Measurements from ENCODE around the gene SP9. TPM values are rescaled to one million over a fixed set of nuclear protein-coding genes. Genes with fewer than 3 reads are reported as not detected.
A peak's percentile ranks its signal among the peaks of the same experiment; 100 is the strongest.

The SP9 gene
- total and polyA plus RNA-seq, 9 of the 15 experiments (the other 6 are each of a cell fraction or from before 2014, with no cell fraction given) = 0.04 to 0.23 (median 0.11) TPM; not detected in 3

GRCh38 chr2:174341293-174341994 lies 6.7 kb downstream of the SP9 start:
- Histone ChIP-seq H3K4me2 (ENCODE audit: insufficient read depth, low read length) (peak overlapping the region; percentile 66), H3K9ac (ENCODE audit: insufficient read depth in 1 of 2, low read depth in 2 of 2, low read length in 2 of 2) (peak overlapping the region in 1 of 2 experiments; percentile 2; a peak in 2 of 4 replicates), H3K79me2 (ENCODE audit: control insufficient read depth, insufficient read depth, low read length) (no peaks in the 10 kb centered on the region), H3K27me3 (ENCODE audit: control insufficient read depth in 2 of 2, insufficient read depth in 2 of 2, low read length in 2 of 2) (peaks cover 0 to 18% of the 10 kb centered on the region in 2 experiments; a peak in 3 of 5 replicates), H3K27ac (ENCODE audit: extremely low read depth, low read depth, low read length) (no peak overlapping the region), H3K9me3 (replicated peaks; ENCODE audit: control insufficient read depth, insufficient read depth, low read depth, low read length) (no peaks in the 10 kb centered on the region), H3K9me1 (ENCODE audit: control insufficient read depth, insufficient read depth, low read length) (no peaks in the 10 kb centered on the region), H3K4me3 (no peak overlapping the region), H3K36me3 (ENCODE audit: control insufficient read depth, insufficient read depth, low read length) (no peaks in the 10 kb centered on the region), H4K20me1 (replicated peaks; ENCODE audit: control insufficient read depth, insufficient read depth, low read length) (no peaks in the 10 kb centered on the region), H3K4me1 (replicated peaks in 1 of 2; ENCODE audit: control insufficient read depth in 2 of 2, insufficient read depth in 2 of 2, low read length in 2 of 2) (peaks cover 5 to 44% of the 10 kb centered on the region in 2 experiments; a peak in 3 of 5 replicates), H2AFZ (ENCODE audit: low read depth, low read length) (peak overlapping the region; percentile 86)
- peak; percentile 81 to 88 (median 84) for DNase-seq (ENCODE audit: extremely low read depth in 1 of 4, low spot score in 3 of 4)
- POLR2A ChIA-PET = interaction anchor here (0.9 kb wide), 2 partner anchors 9 to 15 kb away, joined by 3 to 6 read pairs; no protein-coding TSS in a partner anchor
- no TSS peak for BruUV-seq (replicated peaks)
- FAIRE-seq = peak; percentile 93
- CTCF ChIA-PET (ENCODE audit: low intra/inter-chr PET ratio) = interaction anchor here (0.6 to 5.2 kb wide), 12 partner anchors 158 to 1314 kb away, joined by 3 to 44 read pairs (median 4); no protein-coding TSS in a partner anchor
- WGBS (ENCODE audit: insufficient coverage, low coverage, missing lambda C conversion rate) = 8% methylated on average over 31 of the region's 31 CpGs
- peak; percentile 79 for ATAC-seq
- in situ Hi-C loops (cut with MboI) (loop anchor here (10.0 kb wide), 2 partner anchors 297 to 767 kb away; no protein-coding TSS in a partner anchor), intact Hi-C loops (cut with micrococcal nuclease) (loop anchor here (1.0 to 10.0 kb wide), 6 partner anchors 183 to 1317 kb away; no protein-coding TSS in a partner anchor)
- peak; percentile 80; the same call in 1 of the 2 replicates for TF ChIP-seq EZH2 (IDR thresholded peaks at IDR 0.05; ENCODE audit: borderline replicate concordance, low read depth, low read length)
- TF ChIP-seq POLR2H (tag; IDR thresholded peaks at IDR 0.05; ENCODE audit: low read depth) = no peak
- TF ChIP-seq SMC3 (conservative IDR thresholded peaks at IDR 0.05; ENCODE audit: insufficient read depth, low read depth, low read length) = peak; percentile 94
- peak; percentile 47; the same call in 1 of the 2 replicates for TF ChIP-seq FOXK1 (CRISPR knock-in tag; IDR thresholded peaks at IDR 0.05; ENCODE audit: borderline replicate concordance)
- peak; percentile 49; the same call in 1 of the 2 replicates for TF ChIP-seq E2F3 (CRISPR knock-in tag; IDR thresholded peaks at IDR 0.05)
- 0 out of 2 replicates have a peak, but pooled peaks have one; percentile 44 for TF ChIP-seq ZKSCAN1 (IDR thresholded peaks at IDR 0.05; ENCODE audit: low read depth, low read length)
- peak; percentile 87; the same call in 1 of the 2 replicates for TF ChIP-seq MBD1 (CRISPR knock-in tag; IDR thresholded peaks at IDR 0.05)
- TF ChIP-seq WHSC1 (IDR thresholded peaks at IDR 0.05; ENCODE audit: low read length) = no peak
- TF ChIP-seq STAG1 (CRISPR knock-in tag; IDR thresholded peaks at IDR 0.05; ENCODE audit: borderline replicate concordance) = peak; percentile 89; the same call in 1 of the 2 replicates
- peak; percentile 50; the same call in 1 of the 2 replicates for TF ChIP-seq CREM (IDR thresholded peaks at IDR 0.05; ENCODE audit: low read depth)
- TF ChIP-seq NR1H2 (CRISPR knock-in tag; IDR thresholded peaks at IDR 0.05) = 0 out of 2 replicates have a peak, but pooled peaks have one; percentile 55
- TF ChIP-seq KLF6 (CRISPR knock-in tag; IDR thresholded peaks at IDR 0.05; ENCODE audit: borderline replicate concordance) = no peak
- 0 out of 2 replicates have a peak, but pooled peaks have one; percentile 36 for TF ChIP-seq NR4A1 (CRISPR knock-in tag; IDR thresholded peaks at IDR 0.05)
- no peak for TF ChIP-seq NR4A1 (tag; IDR thresholded peaks at IDR 0.05)
- TF ChIP-seq ARID3A (IDR thresholded peaks at IDR 0.05; ENCODE audit: borderline replicate concordance, low read depth, low read length) = peak; percentile 55; the same call in 1 of the 2 replicates
- no peak for TF ChIP-seq SMARCC2 (IDR thresholded peaks at IDR 0.05; ENCODE audit: low read depth)
- TF ChIP-seq HMGN3 (IDR thresholded peaks at IDR 0.05; ENCODE audit: borderline replicate concordance, extremely low read depth, insufficient read length, low read depth, low read length) = peak; percentile 49
- TF ChIP-seq ZNF263 (CRISPR knock-in tag; IDR thresholded peaks at IDR 0.05; ENCODE audit: borderline replicate concordance) = peak; percentile 14; the same call in 1 of the 2 replicates
